Lung (tissue), 12 donors: Measurements from ENCODE around the gene PPP1R1C. TPM values are rescaled to one million over a fixed set of nuclear protein-coding genes. Genes with fewer than 3 reads are reported as not detected.
A peak's percentile ranks its signal among the peaks of the same experiment; 100 is the strongest.

Experiments used
- ATAC-seq: fragments of 200-7000 bp; cut with Tn5 transposase; one replicate; pipeline ENCODE4 v1.9.1; 2020; ENCODE audit warnings: moderate number of reproducible peaks; ENCODE audit not compliant: insufficient read depth, low FRiP score
- DNase-seq, 3 donors: peaks; one replicate each; pipeline ENCODE4 v3.0.0-alpha.2; 2013 to 2017
- H3K27ac ChIP-seq, 2 donors: one replicate each; pipeline ENCODE4 v1.5.1; 2013; ENCODE audit warnings: mild to moderate bottlenecking in 2 of 2, moderate library complexity in 2 of 2, control low read depth in 1 of 2, inconsistent platforms in 1 of 2, low read depth in 1 of 2, low read length in 1 of 2
- H3K27me3 ChIP-seq, 3 donors: one replicate each; pipeline ENCODE4 v1.5.1; 2013; ENCODE audit warnings: low read length in 2 of 3; ENCODE audit not compliant: control insufficient read depth in 3 of 3, insufficient read depth in 3 of 3
- H3K36me3 ChIP-seq, 4 donors: one replicate each; pipeline ENCODE4 v1.5.1; 2013; ENCODE audit warnings: low read length in 4 of 4, mild to moderate bottlenecking in 1 of 4, moderate library complexity in 1 of 4; ENCODE audit not compliant: control insufficient read depth in 4 of 4, insufficient read depth in 4 of 4
- H3K4me1 ChIP-seq, 5 donors: one replicate each; pipeline ENCODE4 v1.5.1; 2013; ENCODE audit warnings: low read length in 5 of 5, mild to moderate bottlenecking in 2 of 5, moderate library complexity in 1 of 5; ENCODE audit not compliant: control insufficient read depth in 5 of 5, insufficient read depth in 5 of 5
- H3K4me3 ChIP-seq: one replicate; pipeline ENCODE4 v1.5.1; 2013; ENCODE audit warnings: mild to moderate bottlenecking, control low read depth, moderate library complexity
- H3K9ac ChIP-seq, 2 donors: one replicate each; pipeline ENCODE4 v1.5.1; 2013; ENCODE audit warnings: low read length in 2 of 2, control low read depth in 1 of 2; ENCODE audit not compliant: insufficient read depth in 1 of 2
- H3K9me3 ChIP-seq, 4 donors: one replicate each; pipeline ENCODE4 v1.5.1; 2013; ENCODE audit warnings: low read length in 3 of 4, mild to moderate bottlenecking in 1 of 4, moderate library complexity in 1 of 4; ENCODE audit not compliant: control insufficient read depth in 4 of 4, insufficient read depth in 3 of 4
- WGBS, 2 donors: extraction: QIAGEN DNeasy Blood & Tissue Kit; methylation state at CpG; one replicate each; pipeline ENCODE4 v1.1.7; 2013; 5-methylcytosine and 5-hydroxymethylcytosine counted together
- polyA plus RNA-seq, 2 donors: library from polyadenylated mRNA; stranded (reverse); fragments of 200-250 nt; gene quantifications; one replicate each; pipeline ENCODE4 v1.2.1, GENCODE V29; 2013
- total RNA-seq, 2 donors: library from RNA; depleted of rRNA in 1 of 2; stranded (reverse); fragments of >200 nt in 1 of 2; gene quantifications; one replicate each; pipeline ENCODE4 v1.2.1, GENCODE V29; 2014 to 2021
- TF ChIP-seq, protein P1 (sequence below): IDR thresholded peaks from 2 replicates; pipeline ENCODE4 v1.5.1; 2012; ENCODE audit warnings: mild to moderate bottlenecking; ENCODE audit errors: control extremely low read depth, extremely low read depth
- donor health status: control.
- donor health status: control.
- donor health status: Bipolar disorder and iron deficiency.
- donor health status: healthy.
- donor health status: DM: yes; HTN: yes; CAD: no.

The PPP1R1C gene
- total and polyA plus RNA-seq, 4 donors: 1.2 to 6.3 (median 4.5) TPM

DNA sequence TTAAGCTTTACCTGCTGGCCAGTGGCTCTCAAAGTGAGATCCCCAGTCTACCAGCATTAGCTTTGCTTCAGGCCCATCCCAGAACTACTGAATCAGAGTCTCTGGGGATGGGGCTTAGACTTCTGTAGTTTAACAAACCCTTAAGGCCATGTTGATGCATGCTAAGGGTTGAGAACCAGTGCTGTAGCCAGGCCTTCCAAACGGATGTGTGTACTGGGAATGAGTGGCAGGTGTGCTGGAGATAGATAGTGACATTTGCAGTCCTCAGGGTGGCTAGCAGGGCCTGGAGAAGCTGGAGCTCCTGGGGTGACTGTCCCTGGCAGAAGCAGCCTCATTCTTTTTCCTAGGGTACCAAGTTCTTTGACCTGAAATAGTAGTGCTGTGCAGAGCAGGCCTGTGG is 148.5 kb downstream of the PPP1R1C start:
- H3K4me3 ChIP-seq: no peak overlapping the region
- no peak overlapping the region for H3K27ac ChIP-seq
- no peak for DNase-seq
- H3K4me1 ChIP-seq: no peaks in the 10 kb centered on the region
- H3K9ac ChIP-seq: no peak overlapping the region
- H3K9me3 ChIP-seq: no peaks in the 10 kb centered on the region
- 60 to 74% methylated on average over 1 of the region's 1 CpG for WGBS, 2 donors
- H3K36me3 ChIP-seq: no peaks in the 10 kb centered on the region
- no peak for ATAC-seq
- no peaks in the 10 kb centered on the region for H3K27me3 ChIP-seq
- TF ChIP-seq, protein P1, sequence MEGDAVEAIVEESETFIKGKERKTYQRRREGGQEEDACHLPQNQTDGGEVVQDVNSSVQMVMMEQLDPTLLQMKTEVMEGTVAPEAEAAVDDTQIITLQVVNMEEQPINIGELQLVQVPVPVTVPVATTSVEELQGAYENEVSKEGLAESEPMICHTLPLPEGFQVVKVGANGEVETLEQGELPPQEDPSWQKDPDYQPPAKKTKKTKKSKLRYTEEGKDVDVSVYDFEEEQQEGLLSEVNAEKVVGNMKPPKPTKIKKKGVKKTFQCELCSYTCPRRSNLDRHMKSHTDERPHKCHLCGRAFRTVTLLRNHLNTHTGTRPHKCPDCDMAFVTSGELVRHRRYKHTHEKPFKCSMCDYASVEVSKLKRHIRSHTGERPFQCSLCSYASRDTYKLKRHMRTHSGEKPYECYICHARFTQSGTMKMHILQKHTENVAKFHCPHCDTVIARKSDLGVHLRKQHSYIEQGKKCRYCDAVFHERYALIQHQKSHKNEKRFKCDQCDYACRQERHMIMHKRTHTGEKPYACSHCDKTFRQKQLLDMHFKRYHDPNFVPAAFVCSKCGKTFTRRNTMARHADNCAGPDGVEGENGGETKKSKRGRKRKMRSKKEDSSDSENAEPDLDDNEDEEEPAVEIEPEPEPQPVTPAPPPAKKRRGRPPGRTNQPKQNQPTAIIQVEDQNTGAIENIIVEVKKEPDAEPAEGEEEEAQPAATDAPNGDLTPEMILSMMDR: no peak

DNA sequence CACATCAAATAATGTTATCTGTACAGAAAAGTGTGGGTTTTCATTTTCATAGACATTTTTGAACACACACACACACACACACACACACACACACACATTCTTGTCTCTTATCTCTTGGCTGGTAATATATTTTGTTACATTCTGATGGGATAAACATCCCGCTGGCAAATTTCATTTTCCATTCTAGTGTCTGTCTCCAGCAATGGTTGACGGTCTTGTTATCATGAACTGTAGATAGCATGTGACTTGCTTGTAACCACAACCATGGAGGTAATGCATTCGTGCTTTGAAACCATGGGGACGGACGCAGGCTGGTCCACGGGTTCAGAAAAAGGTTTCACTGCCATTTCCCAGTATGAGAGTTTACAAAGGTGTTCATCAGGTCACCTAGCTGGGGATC is 156.4 kb downstream of the PPP1R1C start:
- H3K4me3 ChIP-seq: no peak overlapping the region
- DNase-seq (peak in 2 of 3 donors; percentile 25 to 29), ATAC-seq (no peak)
- H3K9me3 ChIP-seq: no peaks in the 10 kb centered on the region
- H3K27me3 ChIP-seq: no peaks in the 10 kb centered on the region
- H3K27ac ChIP-seq: no peak overlapping the region
- no peak overlapping the region for H3K9ac ChIP-seq
- peaks cover 0 to 3% (median 0%) of the 10 kb centered on the region in 5 donors for H3K4me1 ChIP-seq
- WGBS, 2 donors: 76 to 87% methylated on average over 6 of the region's 6 CpGs
- no peaks in the 10 kb centered on the region for H3K36me3 ChIP-seq
- TF ChIP-seq, protein P1: no peak

DNA sequence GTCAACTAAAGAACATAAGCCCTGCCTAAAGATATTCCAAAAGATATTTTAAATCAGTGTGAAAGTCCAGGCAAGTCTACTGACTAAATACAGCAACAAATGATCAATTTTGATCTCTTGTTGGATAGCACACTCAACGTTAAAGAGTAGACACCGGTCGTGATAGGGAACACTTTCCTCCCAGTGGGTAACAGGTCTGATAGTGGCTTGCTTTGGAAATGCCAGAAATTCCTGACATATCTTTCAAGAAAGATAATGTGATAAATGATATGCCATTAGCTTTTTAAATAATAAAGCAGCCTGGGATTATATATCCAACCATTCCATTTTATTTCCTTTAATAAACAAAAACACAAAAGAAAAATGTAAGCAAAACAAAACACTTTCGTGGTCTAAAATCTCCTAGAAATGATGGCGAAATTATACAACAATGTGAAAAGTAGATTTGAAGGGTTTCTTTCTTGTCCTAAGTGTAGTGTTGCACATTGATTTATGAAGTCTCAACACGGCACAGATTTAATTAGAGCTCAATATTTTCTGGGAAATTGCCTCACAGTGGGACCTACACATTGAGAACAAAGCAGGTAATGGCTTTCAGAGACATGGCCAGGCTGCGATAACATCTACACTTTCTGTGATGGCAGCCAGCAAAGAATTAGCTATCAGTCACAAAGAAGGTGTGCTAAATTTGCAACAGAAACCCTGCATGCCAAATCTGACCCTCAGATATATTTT is 158.6 kb downstream of the PPP1R1C start:
- Histone ChIP-seq H3K27me3 (no peaks in the 10 kb centered on the region), H3K4me3 (no peak overlapping the region), H3K9me3 (no peaks in the 10 kb centered on the region), H3K4me1 (peaks cover 0 to 3% (median 0%) of the 10 kb centered on the region in 5 donors), H3K27ac (no peak overlapping the region), H3K36me3 (no peaks in the 10 kb centered on the region), H3K9ac (no peak overlapping the region)
- DNase-seq (no peak), ATAC-seq (no peak)
- WGBS, 2 donors: 59 to 76% methylated on average over 7 of the region's 7 CpGs
- TF ChIP-seq, protein P1: no peak
